K562 (cell line): ENCODE data around the gene SECISBP2. TPM values are rescaled to one million over a fixed set of nuclear protein-coding genes. Genes with fewer than 3 reads are reported as not detected.

ENCODE experiments used
- ATAC-seq: fragments of 200-7000 bp; cut with Tn5 transposase; 3 replicates; pipeline ENCODE4 v1.9.1; 2020; ENCODE audit warnings: moderate library complexity
- BruUV-seq: library from RNA; stranded (reverse); fragments of 400-500 nt; replicated peaks from 2 replicates; lab custom pipeline; 2021; lab: Mats Ljungman, UMichigan
- CTCF ChIA-PET: fragments of 300-600 bp; formaldehyde crosslinking; extraction: SDS; loops from one replicate; lab custom pipeline; 2021; ENCODE audit warnings: low intra/inter-chr PET ratio; lab: Yijun Ruan, JAX
- POLR2A ChIA-PET: fragments of 300-600, 350-650 bp; sonication (Branson Sonifier 250); formaldehyde crosslinking; extraction: SDS; loops from one replicate; lab custom pipeline; 2021; ENCODE audit warnings: antibody characterized with exemption, inconsistent platforms; lab: Yijun Ruan, JAX
- DNase-seq, 4 experiments: peaks; one replicate each; pipeline versions ENCODE4 v3.0.0 to v3.0.0-alpha.2; 2011 to 2018; ENCODE audit warnings: low spot score in 3 of 4, mixed read lengths in 3 of 4; ENCODE audit errors: extremely low read depth in 1 of 4
- FAIRE-seq: peaks from 2 replicates; lab custom pipeline; 2011; peaks lifted over from hg19 to GRCh38; lab: Jason Lieb, UNC
- H2AFZ ChIP-seq: 2 replicates; pipeline ENCODE4 v1.6.0; 2011; ENCODE audit warnings: low read depth, low read length, control low read depth, inconsistent platforms
- H3K27ac ChIP-seq: fragments of 200-600 bp; 3 replicates; pipeline ENCODE4 v1.8.0; 2011; ENCODE audit warnings: low read depth, mild to moderate bottlenecking, control low read depth, inconsistent platforms, low read length, moderate library complexity, mixed read lengths; ENCODE audit errors: extremely low read depth
- H3K27me3 ChIP-seq, 2 experiments: fragments of 300-600 bp in 1 of 2; 2 replicates in 1 of 2; 3 replicates in 1 of 2; pipeline versions ENCODE4 v1.6.0 to v1.8.0; 2011; ENCODE audit warnings: inconsistent platforms in 2 of 2, low read length in 2 of 2, mild to moderate bottlenecking in 1 of 2, mixed read lengths in 1 of 2, moderate library complexity in 1 of 2; ENCODE audit not compliant: control insufficient read depth in 2 of 2, insufficient read depth in 2 of 2
- H3K36me3 ChIP-seq: fragments of 300-600 bp; 3 replicates; pipeline ENCODE4 v1.8.0; 2011; ENCODE audit warnings: mild to moderate bottlenecking, low read length, inconsistent platforms; ENCODE audit not compliant: control insufficient read depth, insufficient read depth
- H3K4me1 ChIP-seq, 2 experiments: fragments of 200-600 bp in 1 of 2; replicated peaks in 1 of 2; 2 replicates in 1 of 2; 3 replicates in 1 of 2; pipeline versions ENCODE4 v1.5.1 to v1.8.0; 2011; ENCODE audit warnings: inconsistent platforms in 2 of 2, low read length in 2 of 2, mild to moderate bottlenecking in 1 of 2, mixed read lengths in 1 of 2, moderate library complexity in 1 of 2; ENCODE audit not compliant: control insufficient read depth in 2 of 2, insufficient read depth in 2 of 2
- H3K4me2 ChIP-seq: 2 replicates; pipeline ENCODE4 v1.6.1; 2011; ENCODE audit warnings: low read length, control low read depth, inconsistent platforms, mixed read lengths; ENCODE audit not compliant: insufficient read depth
- H3K4me3 ChIP-seq: fragments of 200-600 bp; sonication (generic), shearing (Covaris generic); 2 replicates; pipeline ENCODE4 v1.5.1; 2016; ENCODE audit warnings: control low read depth, inconsistent platforms
- H3K79me2 ChIP-seq: fragments of 200-600 bp; 3 replicates; pipeline ENCODE4 v1.8.0; 2011; ENCODE audit warnings: low read length, inconsistent platforms; ENCODE audit not compliant: control insufficient read depth, insufficient read depth
- H3K9ac ChIP-seq, 2 experiments: 2 replicates each; pipeline versions ENCODE4 v1.6.0 to v1.6.1; 2011; ENCODE audit warnings: low read depth in 2 of 2, low read length in 2 of 2, control low read depth in 1 of 2, inconsistent platforms in 1 of 2, mild to moderate bottlenecking in 1 of 2, mixed read lengths in 1 of 2; ENCODE audit not compliant: insufficient read depth in 1 of 2
- H3K9me1 ChIP-seq: one replicate; pipeline ENCODE4 v1.6.0; 2011; ENCODE audit warnings: inconsistent platforms, mild to moderate bottlenecking, low read length, moderate library complexity; ENCODE audit not compliant: control insufficient read depth, insufficient read depth
- H3K9me3 ChIP-seq: replicated peaks from 2 replicates; pipeline ENCODE4 v1.5.1; 2011; ENCODE audit warnings: low read depth, low read length, inconsistent platforms; ENCODE audit not compliant: control insufficient read depth, insufficient read depth
- H4K20me1 ChIP-seq: replicated peaks from 2 replicates; pipeline ENCODE4 v1.6.1; 2011; ENCODE audit warnings: low read length, inconsistent platforms, mixed read lengths; ENCODE audit not compliant: control insufficient read depth, insufficient read depth
- CBFA2T3 ChIP-seq: fragments of 450-650 bp; IDR thresholded peaks from 2 replicates; pipeline ENCODE4 v1.6.1; 2017
- NCOA4 ChIP-seq: fragments of 450-650 bp; IDR thresholded peaks from 2 replicates; pipeline ENCODE4 v1.6.1; 2018; ENCODE audit warnings: mild to moderate bottlenecking; ENCODE audit not compliant: partially characterized antibody
- NONO ChIP-seq, 2 experiments: fragments of 200-400 bp in 1 of 2; fragments of 450-650 bp in 1 of 2; formaldehyde crosslinking in 1 of 2; IDR thresholded peaks; 2 replicates each; pipeline ENCODE4 v1.6.1; 2017; ENCODE audit warnings: low read depth in 2 of 2, mild to moderate bottlenecking in 2 of 2, moderate library complexity in 2 of 2, low read length in 1 of 2
- NRF1 ChIP-seq, 2 experiments: fragments of 450-650 bp; IDR thresholded peaks in 1 of 2; conservative IDR thresholded peaks in 1 of 2; 2 replicates each; pipeline ENCODE4 v1.6.1; 2014; ENCODE audit warnings: mild to moderate bottlenecking in 2 of 2
- SNRNP70 ChIP-seq: fragments of 200-400 bp; formaldehyde crosslinking; optimal IDR thresholded peaks from 2 replicates; pipeline ENCODE3; 2017; ENCODE audit warnings: low read depth, low read length
- STAT5A ChIP-seq: IDR thresholded peaks from 2 replicates; pipeline ENCODE4 v1.6.1; 2012; ENCODE audit warnings: low read length, inconsistent platforms, borderline replicate concordance
- ZBTB7A ChIP-seq: IDR thresholded peaks from 2 replicates; pipeline ENCODE4 v1.6.1; 2011; ENCODE audit warnings: low read depth, mild to moderate bottlenecking, low read length, moderate library complexity, borderline replicate concordance; ENCODE audit not compliant: control insufficient read depth
- ZNF121 ChIP-seq: sonication (generic); formaldehyde crosslinking; conservative IDR thresholded peaks from 2 replicates; pipeline ENCODE4 v1.8.0; 2022; ENCODE audit warnings: missing genetic modification reagents
- ZNF217 ChIP-seq: sonication (generic); formaldehyde crosslinking; IDR thresholded peaks from 2 replicates; pipeline ENCODE4 v1.8.0; 2022; ENCODE audit warnings: mild to moderate bottlenecking, missing genetic modification reagents
- ZNF23 ChIP-seq: fragments of 250-450 bp; sonication (Bioruptor Pico); IDR thresholded peaks from 2 replicates; pipeline ENCODE4 v1.4.0; 2020; ENCODE audit warnings: mild to moderate bottlenecking
- WGBS: fragments of 100-300 bp; shearing (Covaris generic); methylation state at CpG from one replicate; pipeline ENCODE4 v1.1.6; 2016; ENCODE audit warnings: low coverage, mixed read lengths; ENCODE audit not compliant: insufficient coverage; ENCODE audit errors: missing lambda C conversion rate; 5-methylcytosine and 5-hydroxymethylcytosine counted together
- in situ Hi-C: fragments of 300-500 bp; cut with MboI; formaldehyde crosslinking; loops from 4 replicates; pipeline ENCODE4 v1.15.0; 2018; ENCODE audit warnings: inconsistent platforms, mixed read lengths
- intact Hi-C: fragments of 100-400 bp; cut with micrococcal nuclease; formaldehyde crosslinking; loops from 2 replicates; pipeline ENCODE4 v1.14.2; 2022
- polyA plus RNA-seq, 8 experiments: library from polyadenylated mRNA; depleted of rRNA in 4 of 8; stranded (reverse) in 5 of 8; unstranded in 3 of 8; fragments of >200 nt; fragmentation: Nextera tagmentation in 2 of 8; fragmentation: Illumina TruSeq in 1 of 8; extraction: Ambion mirVana in 2 of 8; extraction: Trizol in 1 of 8; gene quantifications; 2 replicates each; pipeline versions ENCODE4 v1.2.1 to v1.2.3, GENCODE V29; 2011 to 2014; ENCODE audit warnings: inconsistent platforms in 1 of 8, missing spikeins in 1 of 8
- total RNA-seq, 7 experiments: library from RNA; depleted of rRNA in 6 of 7; stranded (reverse); fragments of >200 nt in 6 of 7; fragmentation: Illumina TruSeq in 2 of 7; extraction: Trizol in 2 of 7; gene quantifications; 2 replicates each; pipeline versions ENCODE4 v1.2.1 to v1.2.3, GENCODE V29; 2011 to 2021; ENCODE audit warnings: low replicate concordance in 1 of 7
- TF ChIP-seq, protein P1 (sequence below): sonication (generic); formaldehyde crosslinking; IDR thresholded peaks from 2 replicates; pipeline ENCODE4 v1.8.0; 2022; ENCODE audit warnings: mild to moderate bottlenecking, low read depth, missing genetic modification reagents
- TF ChIP-seq, protein P2 (sequence below): sonication (generic); formaldehyde crosslinking; IDR thresholded peaks from 2 replicates; pipeline ENCODE4 v1.8.0; 2022; ENCODE audit warnings: missing genetic modification reagents, mild to moderate bottlenecking, moderate library complexity, borderline replicate concordance

The SECISBP2 gene
- total and polyA plus RNA-seq, 9 of the 15 experiments (the other 6 are each of a cell fraction or from before 2014, with no cell fraction given) = 3.2 to 41.6 (median 26.1) TPM

DNA sequence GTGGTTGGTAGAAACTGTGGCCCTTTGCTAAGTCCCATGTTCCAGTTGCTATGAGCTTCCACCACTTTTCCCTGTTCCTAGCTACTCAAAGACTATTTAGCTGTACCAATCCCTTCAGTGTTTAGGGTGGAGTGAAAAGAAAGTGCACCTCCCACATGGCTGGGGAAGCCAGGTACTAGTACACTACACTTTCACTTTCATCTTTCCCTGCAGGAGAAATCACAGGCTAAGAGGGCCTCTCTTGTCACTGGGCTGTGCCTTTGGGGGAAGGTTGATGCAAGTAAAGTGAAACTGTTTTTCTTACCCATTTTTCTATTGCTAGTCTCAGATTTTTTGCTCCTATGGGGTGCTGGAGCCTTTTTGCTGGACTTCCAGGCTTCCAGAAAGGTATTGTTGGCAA lies 40.8 kb upstream of the SECISBP2 start (continued):
- TF ChIP-seq, protein P1, sequence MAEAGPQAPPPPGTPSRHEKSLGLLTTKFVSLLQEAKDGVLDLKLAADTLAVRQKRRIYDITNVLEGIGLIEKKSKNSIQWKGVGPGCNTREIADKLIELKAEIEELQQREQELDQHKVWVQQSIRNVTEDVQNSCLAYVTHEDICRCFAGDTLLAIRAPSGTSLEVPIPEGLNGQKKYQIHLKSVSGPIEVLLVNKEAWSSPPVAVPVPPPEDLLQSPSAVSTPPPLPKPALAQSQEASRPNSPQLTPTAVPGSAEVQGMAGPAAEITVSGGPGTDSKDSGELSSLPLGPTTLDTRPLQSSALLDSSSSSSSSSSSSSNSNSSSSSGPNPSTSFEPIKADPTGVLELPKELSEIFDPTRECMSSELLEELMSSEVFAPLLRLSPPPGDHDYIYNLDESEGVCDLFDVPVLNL (CRISPR knock-in tag) = no peak
- TF ChIP-seq ZBTB7A (no peak), STAT5A (no peak), CBFA2T3 (no peak), NONO (IDR thresholded peaks at IDR 0.05; ENCODE audit: low read depth in 2 of 2, low read length in 1 of 2) (no peak), ZNF217 (CRISPR knock-in tag) (no peak), NRF1 (conservative IDR thresholded peaks at IDR 0.05 in 1 of 2, IDR thresholded peaks at IDR 0.05 in 1 of 2) (no peak)
- TF ChIP-seq, protein P2, sequence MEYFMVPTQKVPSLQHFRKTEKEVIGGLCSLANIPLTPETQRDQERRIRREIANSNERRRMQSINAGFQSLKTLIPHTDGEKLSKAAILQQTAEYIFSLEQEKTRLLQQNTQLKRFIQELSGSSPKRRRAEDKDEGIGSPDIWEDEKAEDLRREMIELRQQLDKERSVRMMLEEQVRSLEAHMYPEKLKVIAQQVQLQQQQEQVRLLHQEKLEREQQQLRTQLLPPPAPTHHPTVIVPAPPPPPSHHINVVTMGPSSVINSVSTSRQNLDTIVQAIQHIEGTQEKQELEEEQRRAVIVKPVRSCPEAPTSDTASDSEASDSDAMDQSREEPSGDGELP (CRISPR knock-in tag) = no peak

DNA sequence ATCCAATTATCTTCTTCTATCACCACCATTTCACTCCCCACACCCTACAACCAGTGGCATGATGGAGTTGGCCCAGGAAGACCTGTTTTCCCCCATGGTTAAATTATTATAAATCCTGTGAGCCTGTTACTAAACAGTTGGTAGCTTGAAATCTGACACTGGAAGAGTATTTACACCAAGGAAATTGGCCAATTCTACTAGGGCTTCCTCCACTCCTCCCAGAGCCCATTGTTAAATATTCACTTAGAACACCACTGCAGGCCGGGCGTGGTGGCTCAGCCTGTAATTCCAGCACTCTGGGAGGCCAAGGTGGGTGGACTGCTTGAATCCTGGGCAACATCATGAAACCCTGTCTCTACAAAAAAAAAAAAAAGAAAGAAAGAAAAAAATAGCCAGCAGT lies 39.7 kb upstream of the SECISBP2 start:
- intact Hi-C loops = no loop called here
- no peaks in the 10 kb centered on the region for H3K27me3 ChIP-seq
- no peak overlapping the region for H3K4me2 ChIP-seq
- ATAC-seq (no peak), FAIRE-seq (no peak), DNase-seq (no peak)
- no peak overlapping the region for H2AFZ ChIP-seq
- H3K79me2 ChIP-seq = no peaks in the 10 kb centered on the region
- BruUV-seq = no TSS peak
- H3K4me3 ChIP-seq = no peak overlapping the region
- TF ChIP-seq ZNF121 (CRISPR knock-in tag) (no peak), ZNF23 (CRISPR knock-in tag) (no peak), SNRNP70 (no peak), NCOA4 (no peak)
- no peaks in the 10 kb centered on the region for H3K36me3 ChIP-seq
- H4K20me1 ChIP-seq = no peaks in the 10 kb centered on the region
- no CpG with 5 or more reads among the region's 2 CpGs for WGBS
- in situ Hi-C loops = no loop called here
- peaks cover 0 to 7% of the 10 kb centered on the region in 2 experiments; a peak in 1 of 5 replicates for H3K4me1 ChIP-seq
- H3K9me3 ChIP-seq = no peaks in the 10 kb centered on the region
- H3K9ac ChIP-seq = no peak overlapping the region
- ChIA-PET CTCF (no interaction called here), POLR2A (interaction anchor here (1.2 kb wide), 1 partner anchor 20 kb away, joined by 3 read pairs; no protein-coding TSS in a partner anchor)
- H3K27ac ChIP-seq = no peak overlapping the region
- H3K9me1 ChIP-seq = no peaks in the 10 kb centered on the region
